CD14-positive monocyte (primary cell): Measurements from ENCODE around the gene ATG9B. TPM values are rescaled to one million over a fixed set of nuclear protein-coding genes. Genes with fewer than 3 reads are reported as not detected.

ENCODE experiments used
- DNase-seq, 3 donors: peaks; one replicate each; pipeline ENCODE4 v3.0.0-alpha.2; 2011 to 2022
- H2AFZ ChIP-seq: 2 replicates; pipeline ENCODE4 v1.6.0; 2012; ENCODE audit warnings: mild to moderate bottlenecking, low read depth, low read length, inconsistent platforms; ENCODE audit not compliant: insufficient read depth, poor library complexity, severe bottlenecking
- H3K27ac ChIP-seq, 2 donors: 1 replicate in 1 of 2; 2 replicates in 1 of 2; pipeline ENCODE4 v1.5.1; 2012 to 2013; ENCODE audit warnings: low read length in 2 of 2, control low read depth in 1 of 2, inconsistent platforms in 1 of 2, low read depth in 1 of 2, mild to moderate bottlenecking in 1 of 2
- H3K27me3 ChIP-seq, 2 donors: one replicate each; pipeline versions ENCODE4 v1.6.0 to v1.6.1; 2011 to 2013; ENCODE audit warnings: low read length in 2 of 2; ENCODE audit not compliant: control insufficient read depth in 2 of 2, insufficient read depth in 2 of 2
- H3K36me3 ChIP-seq, 2 donors: replicated peaks in 1 of 2; 1 replicate in 1 of 2; 2 replicates in 1 of 2; pipeline versions ENCODE4 v1.5.1 to v1.6.1; 2012 to 2013; ENCODE audit warnings: low read length in 2 of 2, control low read depth in 1 of 2, inconsistent platforms in 1 of 2, mild to moderate bottlenecking in 1 of 2; ENCODE audit not compliant: insufficient read depth in 2 of 2, control insufficient read depth in 1 of 2
- H3K4me1 ChIP-seq, 2 donors: 1 replicate in 1 of 2; 2 replicates in 1 of 2; pipeline versions ENCODE4 v1.5.1 to v1.6.1; 2012 to 2013; ENCODE audit warnings: low read length in 2 of 2, control low read depth in 1 of 2, inconsistent platforms in 1 of 2, mild to moderate bottlenecking in 1 of 2, moderate library complexity in 1 of 2; ENCODE audit not compliant: insufficient read depth in 2 of 2, control insufficient read depth in 1 of 2
- H3K4me2 ChIP-seq: replicated peaks from 2 replicates; pipeline ENCODE3; 2012; ENCODE audit warnings: low read length, moderate library complexity, mild to moderate bottlenecking; ENCODE audit not compliant: poor library complexity, severe bottlenecking; ENCODE audit errors: extremely low read depth
- H3K4me3 ChIP-seq, 3 experiments: fragments of 200-600 bp in 1 of 3; sonication (generic) in 1 of 3; replicated peaks in 1 of 3; 1 replicate in 2 of 3; 2 replicates in 1 of 3; pipeline ENCODE4 v1.5.1; 2011 to 2013; ENCODE audit warnings: low read length in 3 of 3, mild to moderate bottlenecking in 3 of 3, control low read depth in 2 of 3, low read depth in 2 of 3, inconsistent platforms in 1 of 3, moderate library complexity in 1 of 3
- H3K79me2 ChIP-seq: 2 replicates; pipeline ENCODE4 v1.6.0; 2012; ENCODE audit warnings: mild to moderate bottlenecking, control low read depth, inconsistent platforms, low read length, moderate library complexity; ENCODE audit not compliant: insufficient read depth
- H3K9ac ChIP-seq: 2 replicates; pipeline ENCODE4 v1.6.0; 2017; ENCODE audit warnings: low read length, mild to moderate bottlenecking; ENCODE audit not compliant: insufficient read depth, poor library complexity, severe bottlenecking
- H3K9me3 ChIP-seq, 2 donors: replicated peaks in 1 of 2; 1 replicate in 1 of 2; 2 replicates in 1 of 2; pipeline versions ENCODE4 v1.5.1 to v1.6.1; 2012 to 2013; ENCODE audit warnings: low read length in 2 of 2, control low read depth in 1 of 2; ENCODE audit not compliant: control insufficient read depth in 1 of 2, insufficient read depth in 1 of 2
- H4K20me1 ChIP-seq: 2 replicates; pipeline ENCODE4 v1.6.0; 2012; ENCODE audit warnings: mild to moderate bottlenecking, low read length, control low read depth, moderate library complexity; ENCODE audit not compliant: insufficient read depth
- H3K27ac Mint-ChIP-seq, 7 donors: one replicate each; pipeline ENCODE4 v1.8.0; 2020; ENCODE audit warnings: mild to moderate bottlenecking in 7 of 7, mixed read lengths in 7 of 7, moderate library complexity in 6 of 7, inconsistent platforms in 2 of 7
- H3K27me3 Mint-ChIP-seq, 3 donors: one replicate each; pipeline ENCODE4 v1.8.0; 2021 to 2022; ENCODE audit warnings: low read depth in 3 of 3, mild to moderate bottlenecking in 3 of 3, mixed read lengths in 3 of 3, moderate library complexity in 3 of 3, inconsistent platforms in 1 of 3
- H3K36me3 Mint-ChIP-seq, 2 donors: one replicate each; pipeline ENCODE4 v1.8.0; 2020; ENCODE audit warnings: mixed read lengths in 2 of 2, inconsistent platforms in 1 of 2, mild to moderate bottlenecking in 1 of 2
- H3K4me1 Mint-ChIP-seq: one replicate; pipeline ENCODE4 v1.8.0; 2020; ENCODE audit warnings: mild to moderate bottlenecking, mixed read lengths
- H3K4me3 Mint-ChIP-seq, 2 donors: one replicate each; pipeline ENCODE4 v1.8.0; 2020; ENCODE audit warnings: mild to moderate bottlenecking in 2 of 2, mixed read lengths in 2 of 2, moderate library complexity in 1 of 2
- H3K9me3 Mint-ChIP-seq, 7 donors: one replicate each; pipeline ENCODE4 v1.8.0; 2020 to 2022; ENCODE audit warnings: mixed read lengths in 7 of 7, mild to moderate bottlenecking in 6 of 7, moderate library complexity in 6 of 7, inconsistent platforms in 2 of 7
- WGBS: methylation state at CpG from one replicate; pipeline ENCODE4 v1.1.5; 2013; ENCODE audit warnings: missing lambda C conversion rate; ENCODE audit not compliant: insufficient coverage; 5-methylcytosine and 5-hydroxymethylcytosine counted together
- intact Hi-C, 2 donors: fragments of 100-400 bp; cut with micrococcal nuclease; formaldehyde crosslinking; loops; one replicate each; pipeline versions ENCODE4 v1.15.0 to v1.15.1; 2023
- polyA plus RNA-seq, 3 donors: library from polyadenylated mRNA; depleted of rRNA in 1 of 3; unstranded in 2 of 3; stranded (reverse) in 1 of 3; fragments of 300-500 nt in 2 of 3; fragments of >200 nt in 1 of 3; fragmentation: Illumina TruSeq in 2 of 3; gene quantifications; 1 replicate in 2 of 3; 2 replicates in 1 of 3; pipeline ENCODE4 v1.2.3, GENCODE V29; 2012 to 2021
- TF ChIP-seq, protein P1 (sequence below): fragments of 200-600 bp; IDR thresholded peaks from one replicate; pipeline ENCODE4 v1.8.0; 2022; ENCODE audit warnings: antibody characterized with exemption, mild to moderate bottlenecking

ATG9B gene
- polyA plus RNA-seq, 3 donors, result 0.21 to 0.30 TPM; not detected in 1

DNA sequence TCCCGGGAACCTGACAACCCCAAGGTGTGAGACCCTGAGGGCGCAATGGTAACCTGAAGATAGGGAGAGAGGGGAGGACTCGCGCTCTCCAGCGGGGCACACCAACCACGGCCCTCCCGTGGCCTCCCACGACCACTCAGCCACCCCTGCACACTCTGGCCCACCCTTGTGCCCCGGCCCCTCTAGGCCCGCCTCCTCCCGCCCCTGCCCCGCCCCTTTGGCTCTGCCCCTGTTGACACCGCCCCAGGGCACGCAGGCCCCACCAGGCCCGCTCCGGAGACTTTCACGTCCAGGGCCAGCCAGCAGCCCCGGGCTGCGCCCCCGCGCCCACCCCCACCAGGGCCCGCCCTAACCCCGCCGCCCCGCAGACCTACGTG, 10.9 kb downstream of the ATG9B start:
- H3K4me2 ChIP-seq, result peak overlapping the region; percentile 75
- peaks cover 2 to 6% of the 10 kb centered on the region in 2 donors for H3K36me3 Mint-ChIP-seq
- H3K27ac Mint-ChIP-seq, result peak overlapping the region in 3 of 7 donors; percentile 30 to 76 (median 40)
- WGBS, result 4% methylated on average over 18 of the region's 26 CpGs
- H3K9ac ChIP-seq, result no peak overlapping the region
- H3K27me3 ChIP-seq, result peaks cover 4 to 47% of the 10 kb centered on the region in 2 donors
- no peak for DNase-seq
- intact Hi-C loops, result loop anchor here in 1 of 2 donors (5.0 kb wide), 1 partner anchor 99 kb away; no protein-coding TSS in a partner anchor
- peaks cover 0 to 4% of the 10 kb centered on the region in 2 donors for H3K9me3 ChIP-seq
- peaks cover 54 to 90% (median 59%) of the 10 kb centered on the region in 3 donors for H3K27me3 Mint-ChIP-seq
- H2AFZ ChIP-seq, result no peak overlapping the region
- H3K9me3 Mint-ChIP-seq, result peaks cover 0 to 13% (median 2%) of the 10 kb centered on the region in 7 donors
- TF ChIP-seq, protein P1, sequence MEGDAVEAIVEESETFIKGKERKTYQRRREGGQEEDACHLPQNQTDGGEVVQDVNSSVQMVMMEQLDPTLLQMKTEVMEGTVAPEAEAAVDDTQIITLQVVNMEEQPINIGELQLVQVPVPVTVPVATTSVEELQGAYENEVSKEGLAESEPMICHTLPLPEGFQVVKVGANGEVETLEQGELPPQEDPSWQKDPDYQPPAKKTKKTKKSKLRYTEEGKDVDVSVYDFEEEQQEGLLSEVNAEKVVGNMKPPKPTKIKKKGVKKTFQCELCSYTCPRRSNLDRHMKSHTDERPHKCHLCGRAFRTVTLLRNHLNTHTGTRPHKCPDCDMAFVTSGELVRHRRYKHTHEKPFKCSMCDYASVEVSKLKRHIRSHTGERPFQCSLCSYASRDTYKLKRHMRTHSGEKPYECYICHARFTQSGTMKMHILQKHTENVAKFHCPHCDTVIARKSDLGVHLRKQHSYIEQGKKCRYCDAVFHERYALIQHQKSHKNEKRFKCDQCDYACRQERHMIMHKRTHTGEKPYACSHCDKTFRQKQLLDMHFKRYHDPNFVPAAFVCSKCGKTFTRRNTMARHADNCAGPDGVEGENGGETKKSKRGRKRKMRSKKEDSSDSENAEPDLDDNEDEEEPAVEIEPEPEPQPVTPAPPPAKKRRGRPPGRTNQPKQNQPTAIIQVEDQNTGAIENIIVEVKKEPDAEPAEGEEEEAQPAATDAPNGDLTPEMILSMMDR, result peak; percentile 9
- peaks cover 56% of the 10 kb centered on the region for H3K4me1 Mint-ChIP-seq
- no peaks in the 10 kb centered on the region for H4K20me1 ChIP-seq
- no peaks in the 10 kb centered on the region for H3K79me2 ChIP-seq
- H3K4me3 ChIP-seq, result peak overlapping the region in 1 of 3 experiments; percentile 70
- H3K27ac ChIP-seq, result no peak overlapping the region
- H3K4me1 ChIP-seq, result peaks cover 38 to 62% of the 10 kb centered on the region in 2 donors
- H3K4me3 Mint-ChIP-seq, result peak overlapping the region; percentile 24 to 91
- no peaks in the 10 kb centered on the region for H3K36me3 ChIP-seq

DNA sequence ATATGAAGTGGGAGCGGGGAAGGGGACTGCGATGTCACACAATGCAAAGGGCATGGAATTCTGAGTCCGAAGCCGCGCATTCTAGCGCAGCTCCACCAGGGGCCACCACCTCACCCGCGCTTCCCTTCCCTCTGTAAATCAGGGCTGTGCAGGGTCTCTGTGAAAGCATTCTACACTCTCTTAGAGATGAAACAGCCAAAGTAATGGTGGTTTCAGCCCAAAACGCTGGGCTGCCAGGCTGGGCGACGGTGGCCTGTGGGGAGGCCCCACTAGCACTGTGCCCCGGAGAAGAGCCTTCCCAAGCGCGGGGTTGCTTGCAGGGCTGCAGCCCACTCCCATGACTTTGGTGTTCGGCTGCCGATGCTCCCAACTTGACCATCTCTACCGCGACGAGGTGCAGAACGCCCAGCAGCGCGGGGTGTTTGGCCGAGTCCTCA, 11.4 kb downstream of the ATG9B start:
- peak overlapping the region in 1 of 3 experiments; percentile 70 for H3K4me3 ChIP-seq
- DNase-seq, result peak in 2 of 3 donors; percentile 20 to 30
- peak overlapping the region; percentile 75 for H3K4me2 ChIP-seq
- no peak overlapping the region for H3K27ac ChIP-seq
- H3K9ac ChIP-seq, result no peak overlapping the region
- H3K79me2 ChIP-seq, result no peaks in the 10 kb centered on the region
- intact Hi-C loops, result loop anchor here in 1 of 2 donors (5.0 kb wide), 1 partner anchor 99 kb away; no protein-coding TSS in a partner anchor
- H3K9me3 ChIP-seq, result peaks cover 0 to 4% of the 10 kb centered on the region in 2 donors
- H4K20me1 ChIP-seq, result no peaks in the 10 kb centered on the region
- H3K27ac Mint-ChIP-seq, result peak overlapping the region in 4 of 7 donors; percentile 12 to 48 (median 42)
- WGBS, result 28% methylated on average over 20 of the region's 23 CpGs
- peak overlapping the region; percentile 24 to 80 for H3K4me3 Mint-ChIP-seq
- no peak overlapping the region for H2AFZ ChIP-seq
- peaks cover 0 to 9% (median 0%) of the 10 kb centered on the region in 7 donors for H3K9me3 Mint-ChIP-seq
- no peaks in the 10 kb centered on the region for H3K36me3 ChIP-seq
- H3K36me3 Mint-ChIP-seq, result peaks cover 0 to 5% of the 10 kb centered on the region in 2 donors
- H3K27me3 Mint-ChIP-seq, result peaks cover 52 to 90% (median 55%) of the 10 kb centered on the region in 3 donors
- TF ChIP-seq, protein P1, result peak; percentile 50
- H3K4me1 Mint-ChIP-seq, result peaks cover 56% of the 10 kb centered on the region
- peaks cover 2 to 47% of the 10 kb centered on the region in 2 donors for H3K27me3 ChIP-seq
- peaks cover 37 to 61% of the 10 kb centered on the region in 2 donors for H3K4me1 ChIP-seq
